ENCODE data around the gene TRAPPC4. TPM values are rescaled to one million over a fixed set of nuclear protein-coding genes. Genes with fewer than 3 reads are reported as not detected.
"Not testable (repeated sequence)": the region's sequence is repeated elsewhere in the genome, so short reads cannot be mapped to it uniquely, and the experiment has no call there.

The TRAPPC4 gene
- total RNA-seq (10 to 100 TPM; 32.4 to 60.3 (median 47.5) TPM), polyA plus RNA-seq (10 to 100 TPM; 49.9 to 90.9 (median 74.5) TPM)

DNA sequence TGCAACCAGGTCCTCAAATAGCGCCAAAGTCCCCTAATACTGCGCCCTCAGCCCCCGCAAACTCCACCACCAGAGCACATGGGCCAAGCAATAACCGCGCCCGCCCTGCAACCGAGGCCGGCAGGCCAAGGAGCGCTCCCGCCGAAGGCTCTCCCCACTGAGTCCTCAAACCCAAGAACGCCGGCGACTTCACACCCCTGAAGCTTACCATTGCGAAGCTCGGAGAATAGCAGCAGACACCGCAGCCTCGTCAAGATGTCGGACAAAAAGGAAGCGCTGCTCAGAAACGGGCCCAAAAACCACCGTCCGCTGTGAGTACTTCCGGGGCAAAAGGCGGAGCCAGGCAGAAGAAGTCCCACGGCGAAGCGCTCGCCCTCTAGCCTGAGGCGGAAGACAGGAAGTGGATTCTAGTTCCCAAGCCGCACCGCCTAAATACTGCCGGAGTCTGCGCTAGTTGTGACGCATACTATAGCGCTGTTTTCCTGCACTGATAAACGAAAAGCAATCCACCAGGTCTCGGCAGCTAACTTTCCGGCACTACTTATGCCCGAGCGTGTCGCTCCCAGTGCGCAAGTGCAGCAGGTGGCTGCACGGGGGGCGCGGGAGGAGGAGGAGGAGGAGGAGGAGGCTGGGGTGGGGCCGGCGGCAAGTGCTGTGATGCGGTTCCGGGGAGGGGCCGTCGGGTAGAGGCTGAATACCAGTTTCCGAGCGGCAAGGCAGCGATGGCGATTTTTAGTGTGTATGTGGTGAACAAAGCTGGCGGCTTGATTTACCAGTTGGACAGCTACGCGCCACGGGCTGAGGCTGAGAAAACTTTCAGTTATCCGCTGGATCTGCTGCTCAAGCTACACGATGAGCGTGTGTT is at the start of gene TRAPPC4, which contains the start of gene RPS25:
TRAPPC4 (plus strand) TSS at position 693 of the 865 bp plus-strand sequence; CDS start at position 723, 30 bp downstream.
RPS25 (minus strand) TSS at position 270 of the 865 bp plus-strand sequence; CDS start at position 211, 59 bp downstream.
- peaks cover 20 to 69% (median 40%) of the 10 kb centered on the region in 4 donors for H3K36me3 ChIP-seq
- intact Hi-C loops (cut with DNase I): loop anchor here (5.0 kb wide), 1 partner anchor 79 kb away; a partner anchor contains a TSS

GRCh38 chr11:118969508-118969907 is 49.1 kb upstream of the TRAPPC4 start:
- 95 to 96% methylated on average over 2 of the region's 2 CpGs for WGBS, 2 donors
- not testable (repeated sequence) for H3K4me1 ChIP-seq, H3K27ac ChIP-seq

More for the DNA sequence above, at the start of gene TRAPPC4, which contains the start of gene RPS25:
- peak within 1 kb of the TSS; percentile 96 to 98 (median 97) for H3K27ac ChIP-seq
- WGBS, 2 donors: 0% methylated on average over 63 of the region's 63 CpGs
- H3K4me3 ChIP-seq: peak within 1 kb of the TSS; percentile 84 to 96 (median 90)
- peaks cover 0 to 48% (median 44%) of the 10 kb centered on the region in 4 donors for H3K4me1 ChIP-seq
- TF ChIP-seq CTCF (IDR thresholded peaks at IDR 0.05) (peak in 1 of 4 experiments; percentile 3), EP300 (IDR thresholded peaks at IDR 0.05) (no peak), POLR2AphosphoS5 (IDR thresholded peaks at IDR 0.05) (peak; percentile 92 to 95 (median 94)), POLR2A (IDR thresholded peaks at IDR 0.05) (peak; percentile 73 to 80)
- no peaks in the 10 kb centered on the region for H3K9me3 ChIP-seq
- H3K27me3 ChIP-seq: no peaks in the 10 kb centered on the region
- peak; percentile 98 for DNase-seq

DNA sequence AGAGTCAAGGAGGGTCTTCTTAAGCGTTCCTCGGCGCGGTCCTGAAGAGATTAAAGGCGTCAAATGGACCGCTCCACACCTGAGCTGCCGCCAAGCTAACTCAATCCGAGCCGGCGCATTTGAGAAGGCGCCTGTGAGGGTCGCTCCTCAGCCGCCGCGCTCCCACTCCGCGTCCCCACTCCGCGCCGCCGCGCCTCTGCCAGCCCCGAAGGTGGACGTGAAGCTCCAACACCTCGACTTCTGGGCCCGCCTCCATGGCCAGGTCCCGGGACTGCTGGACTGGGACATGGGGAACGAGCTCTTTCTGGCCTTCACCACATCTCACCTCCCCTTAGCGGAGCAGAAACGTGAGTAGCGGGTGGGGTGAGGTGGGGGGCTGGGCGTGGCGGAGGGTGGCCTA is 46.9 kb upstream of the TRAPPC4 start, which contains the start of gene FOXR1:
FOXR1 (plus strand) TSS at position 116 of the 400 bp plus-strand sequence; CDS start at position 287, 171 bp downstream.
- no peaks in the 10 kb centered on the region for H3K9me3 ChIP-seq
- peaks cover 0 to 15% (median 8%) of the 10 kb centered on the region in 3 donors for H3K27me3 ChIP-seq
- intact Hi-C loops (cut with DNase I): no loop called here
- 55 to 68% methylated on average over 33 of the region's 33 CpGs for WGBS, 2 donors
- no peak within 1 kb of the TSS for H3K27ac ChIP-seq
- H3K4me3 ChIP-seq: no peak within 1 kb of the TSS
- no peak for DNase-seq
- no peaks in the 10 kb centered on the region for H3K4me1 ChIP-seq
- TF ChIP-seq EP300 (IDR thresholded peaks at IDR 0.05): no peak
- no peak for TF ChIP-seq POLR2A (IDR thresholded peaks at IDR 0.05)
- no peak for TF ChIP-seq POLR2AphosphoS5 (IDR thresholded peaks at IDR 0.05)
- no peak for TF ChIP-seq CTCF (IDR thresholded peaks at IDR 0.05)
- no peaks in the 10 kb centered on the region for H3K36me3 ChIP-seq

More at GRCh38 chr11:118969508-118969907, 49.1 kb upstream of the TRAPPC4 start:
- H3K4me3 ChIP-seq; H3K36me3 ChIP-seq; H3K9me3 ChIP-seq; intact Hi-C loops (cut with DNase I); DNase-seq: not testable (repeated sequence)
- peaks cover 0 to 15% (median 8%) of the 10 kb centered on the region in 3 donors for H3K27me3 ChIP-seq

DNA sequence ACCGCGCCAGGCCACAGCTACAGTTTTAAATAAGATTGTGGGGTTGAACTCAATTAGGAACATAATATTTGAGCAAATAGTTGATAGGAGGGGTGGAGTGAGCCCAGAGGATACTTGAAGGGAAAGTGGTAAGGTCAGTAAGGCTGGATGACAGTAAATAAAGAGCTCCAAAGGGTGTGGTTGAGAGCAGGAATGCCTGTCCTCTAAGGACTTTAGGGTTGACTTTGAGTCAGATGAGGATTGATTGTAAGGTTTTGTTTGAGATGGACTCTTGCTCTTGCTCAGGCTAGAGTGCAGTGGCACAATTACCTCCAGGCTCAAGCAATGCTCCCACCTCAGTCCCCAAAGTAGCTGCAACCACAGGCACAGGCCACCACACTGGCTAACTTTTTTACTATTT is 44.6 kb upstream of the TRAPPC4 start:
- H3K9me3 ChIP-seq: no peaks in the 10 kb centered on the region
- WGBS, 2 donors: 75 to 97% methylated on average over 2 of the region's 2 CpGs

More for the DNA sequence above, 44.6 kb upstream of the TRAPPC4 start:
- TF ChIP-seq POLR2AphosphoS5 (IDR thresholded peaks at IDR 0.05) (no peak), EP300 (IDR thresholded peaks at IDR 0.05) (no peak), POLR2A (IDR thresholded peaks at IDR 0.05) (no peak), CTCF (IDR thresholded peaks at IDR 0.05) (no peak)
- Histone ChIP-seq H3K27me3 (peaks cover 0 to 20% (median 18%) of the 10 kb centered on the region in 3 donors), H3K4me3 (no peak overlapping the region), H3K4me1 (no peaks in the 10 kb centered on the region), H3K36me3 (no peaks in the 10 kb centered on the region), H3K27ac (no peak overlapping the region)
- intact Hi-C loops (cut with DNase I): no loop called here
- no peak for DNase-seq

Data from sigmoid colon (tissue), 7 donors.